HFF-Myc (cell line): ENCODE measurements around the gene POLRMT.

ENCODE experiments used
- DNase-seq: peaks from one replicate; pipeline ENCODE4 v3.0.0-alpha.2; 2011; ENCODE audit warnings: low read depth; ENCODE audit errors: extremely low read depth
- H3K4me3 ChIP-seq: replicated peaks from 2 replicates; pipeline ENCODE4 v1.5.1; 2011; ENCODE audit warnings: low read depth, mild to moderate bottlenecking, control low read depth, low read length
- CTCF ChIP-seq: IDR thresholded peaks from 2 replicates; pipeline ENCODE4 v1.5.1; 2012; ENCODE audit warnings: mild to moderate bottlenecking, low read depth, low read length, control low read depth; ENCODE audit errors: missing control alignments

Gene POLRMT

DNA sequence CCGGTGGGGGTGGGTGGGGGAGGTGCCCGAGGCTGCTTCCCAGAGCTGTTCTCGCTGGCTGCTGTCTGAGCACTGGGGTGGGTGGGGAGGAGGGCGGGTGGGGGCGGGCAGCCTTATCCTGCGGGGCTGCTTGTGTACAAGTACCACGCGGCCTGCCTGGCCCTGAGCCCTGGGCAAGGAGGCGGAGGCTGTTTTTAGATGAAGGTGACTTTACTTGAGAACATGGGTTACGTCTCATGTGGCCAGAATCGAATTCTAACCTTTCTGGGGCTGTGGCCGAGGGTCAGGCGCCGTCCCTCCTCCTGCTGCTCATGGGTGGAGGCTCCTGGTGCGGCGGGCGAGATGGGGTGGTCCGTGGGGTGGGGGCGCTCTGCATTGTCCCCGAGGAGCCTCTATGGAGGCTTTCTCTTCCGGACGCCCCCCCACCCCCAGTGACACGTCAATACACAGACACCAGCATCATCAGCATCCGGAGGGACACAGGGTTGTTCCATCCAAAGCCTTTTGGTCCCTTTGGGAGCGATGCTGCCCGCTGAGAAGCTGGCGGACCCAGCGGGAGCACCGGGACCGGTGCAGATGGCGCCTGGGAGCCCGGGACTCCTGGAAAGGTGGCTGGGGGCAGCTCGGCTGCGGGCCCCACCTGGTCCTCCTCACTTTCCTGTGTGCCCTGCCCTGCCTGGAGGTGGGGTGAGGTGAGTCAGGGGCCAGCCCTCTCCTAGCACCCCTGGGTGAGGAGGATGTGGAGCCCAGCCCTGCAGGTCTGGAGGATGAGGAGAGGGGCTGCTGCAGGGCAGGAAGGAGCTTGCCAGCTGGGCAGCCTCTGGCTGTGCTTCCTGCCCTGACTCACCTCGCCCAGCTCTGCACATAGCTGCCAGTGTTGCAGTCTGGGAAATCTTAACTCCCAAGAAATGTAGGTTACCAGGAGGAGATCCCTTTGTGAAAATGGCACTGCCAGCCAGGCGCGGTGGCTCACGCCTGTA lies 57.5 kb downstream of the POLRMT start:
- peak overlapping the region; percentile 99 for H3K4me3 ChIP-seq
- DNase-seq: no peak
- TF ChIP-seq CTCF: no peak

DNA sequence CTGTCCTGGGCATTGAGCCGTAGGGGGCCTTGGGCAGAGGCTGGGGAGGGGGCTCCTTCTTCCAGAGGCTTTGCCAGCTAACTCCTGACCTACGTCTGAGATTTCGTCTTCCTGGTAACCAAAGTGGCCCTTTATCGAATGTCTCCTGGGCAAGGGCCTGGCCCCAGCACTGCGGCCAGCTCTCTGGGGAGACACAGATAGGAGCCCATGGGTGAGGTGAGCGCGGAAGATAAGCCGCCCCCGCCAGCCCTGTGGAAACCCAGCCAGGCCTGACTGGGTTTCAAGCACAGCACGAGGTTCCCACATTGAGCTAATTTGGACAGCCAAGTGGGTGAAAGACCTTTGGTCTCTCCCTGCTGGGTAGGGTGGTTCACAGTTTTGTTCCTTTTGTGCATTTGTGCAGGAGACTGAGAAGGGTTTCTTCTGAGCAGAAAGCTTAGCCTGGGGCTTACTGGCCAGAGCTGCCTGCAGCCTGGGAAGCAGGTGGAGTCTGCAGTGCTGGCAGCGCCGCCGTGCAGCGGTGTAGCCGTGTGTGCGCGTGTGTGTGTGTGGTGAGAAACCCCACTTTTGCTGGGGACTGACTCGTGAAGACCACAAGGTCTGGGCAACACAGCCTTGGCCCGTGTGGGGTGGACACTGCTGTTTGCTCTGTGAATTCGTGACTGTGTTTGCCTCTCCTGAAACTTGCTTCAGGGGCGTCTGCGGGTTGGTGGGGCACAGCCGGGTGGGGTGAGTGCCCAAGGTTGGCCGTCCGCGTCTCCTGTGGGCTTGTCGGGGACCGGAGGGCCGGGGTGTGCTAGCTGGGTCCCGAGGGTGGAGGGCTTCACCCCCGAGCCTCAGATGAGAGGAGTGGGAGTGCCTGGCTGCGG lies 58.4 kb downstream of the POLRMT start:
- no peak for TF ChIP-seq CTCF
- no peak for DNase-seq
- H3K4me3 ChIP-seq: peak overlapping the region; percentile 99

GRCh38 chr19:573519-573825 lies 59.9 kb downstream of the POLRMT start:
- DNase-seq: no peak
- TF ChIP-seq CTCF: no peak
- H3K4me3 ChIP-seq: peak overlapping the region; percentile 99

DNA sequence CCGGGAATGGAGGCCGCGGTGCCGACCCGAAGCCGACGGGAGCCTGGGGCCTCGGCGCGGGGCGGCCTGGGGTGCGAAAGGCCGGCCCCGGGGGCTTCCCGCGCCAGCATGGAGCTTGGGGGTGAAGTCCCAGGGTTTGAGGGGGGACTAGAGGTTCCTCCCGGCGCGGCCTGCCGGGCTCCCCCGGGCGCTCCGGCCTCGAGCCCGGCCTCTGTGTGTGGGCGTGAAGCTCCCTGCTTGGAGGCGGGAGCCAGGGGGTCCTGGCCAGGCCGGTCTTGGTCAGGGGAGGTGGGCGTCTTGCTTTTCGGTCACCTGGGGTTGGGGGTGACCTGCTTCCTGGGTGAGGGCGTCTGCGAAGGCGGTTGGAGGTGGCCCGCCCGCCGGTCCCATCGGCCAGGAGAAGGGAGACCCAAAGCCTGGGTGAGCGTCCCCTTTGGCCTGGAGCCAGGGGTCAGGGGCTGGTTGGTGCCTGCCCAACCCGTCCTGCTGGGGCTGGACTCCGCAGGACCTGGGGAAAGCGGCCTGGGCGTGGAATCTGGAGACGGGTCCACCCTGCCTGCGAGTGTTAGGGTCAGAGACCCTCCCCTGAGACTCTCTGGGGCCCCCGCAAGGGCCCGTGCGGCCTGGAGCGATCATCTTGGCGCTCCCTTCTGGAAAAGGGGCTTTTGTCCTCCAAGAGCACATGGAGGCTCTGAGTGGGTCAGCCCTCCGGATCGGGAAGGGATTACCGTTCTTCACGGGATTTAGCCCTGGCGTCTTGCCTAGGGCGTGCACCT lies 60.4 kb downstream of the POLRMT start:
- DNase-seq: no peak
- no peak for TF ChIP-seq CTCF
- peak overlapping the region; percentile 99 for H3K4me3 ChIP-seq

DNA sequence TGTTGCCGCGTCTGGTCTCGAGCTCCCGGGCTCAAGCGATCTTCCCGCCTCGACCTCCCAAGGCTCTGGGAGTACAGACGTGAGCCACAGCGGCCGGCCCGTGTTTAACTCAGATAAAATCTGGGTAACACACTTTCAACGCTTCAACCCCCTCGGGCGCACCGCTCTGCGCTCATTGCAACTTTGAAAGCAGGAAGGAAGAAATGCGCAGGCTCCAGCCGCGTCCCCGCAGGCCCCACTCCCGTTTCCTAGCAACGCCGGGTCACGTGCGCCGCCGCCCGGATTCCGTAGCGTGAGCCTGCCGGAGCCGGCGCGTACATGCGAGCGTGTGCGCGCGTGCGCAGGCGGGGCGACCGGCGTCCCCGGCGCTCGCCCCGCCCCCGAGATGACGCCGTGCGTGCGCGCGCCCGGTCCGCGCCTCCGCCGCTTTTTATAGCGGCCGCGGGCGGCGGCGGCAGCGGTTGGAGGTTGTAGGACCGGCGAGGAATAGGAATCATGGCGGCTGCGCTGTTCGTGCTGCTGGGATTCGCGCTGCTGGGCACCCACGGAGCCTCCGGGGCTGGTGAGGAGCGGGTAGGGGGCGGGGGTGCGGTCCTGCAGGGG lies 61.1 kb downstream of the POLRMT start, which contains the start of gene BSG:
Gene BSG (plus strand): TSS at position 457 of the 603 bp plus-strand sequence. CDS start 39 bp downstream, at position 496.
- DNase-seq: peak; percentile 92
- peak within 1 kb of the TSS; percentile 99 for H3K4me3 ChIP-seq
- TF ChIP-seq CTCF: no peak

- no peak for TF ChIP-seq CTCF
- no peak for DNase-seq
- peak overlapping the region; percentile 49 for H3K4me3 ChIP-seq
Observed at GRCh38 chr19:571566-571974, 61.8 kb downstream of the POLRMT start.
